ENCODE results near the gene PEX19.

DNA sequence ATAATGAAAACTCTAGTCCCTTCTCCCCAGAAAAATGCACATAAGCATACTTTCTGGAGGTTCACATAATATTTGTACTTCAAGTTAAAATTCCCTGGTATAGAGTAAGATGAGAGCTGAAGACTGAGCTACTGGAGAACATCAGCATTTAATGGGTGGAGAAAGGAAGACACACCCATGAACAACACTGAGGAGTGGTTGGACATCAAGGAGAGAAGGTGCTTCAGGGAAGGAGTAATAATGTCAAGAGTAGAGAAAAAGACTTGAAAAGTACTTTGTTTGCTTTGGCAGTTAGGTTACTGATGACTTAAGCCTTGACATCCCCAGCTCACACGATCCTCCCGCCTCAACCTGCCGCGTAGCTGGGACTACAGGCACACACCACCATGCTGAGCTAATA, 57.9 kb downstream of the PEX19 start:
- TF ChIP-seq CREB1 (IDR thresholded peaks at IDR 0.05; ENCODE audit: low read depth): no peak
- no peak for TF ChIP-seq EP300 (IDR thresholded peaks at IDR 0.05; ENCODE audit: borderline replicate concordance)
- TF ChIP-seq, protein P1, sequence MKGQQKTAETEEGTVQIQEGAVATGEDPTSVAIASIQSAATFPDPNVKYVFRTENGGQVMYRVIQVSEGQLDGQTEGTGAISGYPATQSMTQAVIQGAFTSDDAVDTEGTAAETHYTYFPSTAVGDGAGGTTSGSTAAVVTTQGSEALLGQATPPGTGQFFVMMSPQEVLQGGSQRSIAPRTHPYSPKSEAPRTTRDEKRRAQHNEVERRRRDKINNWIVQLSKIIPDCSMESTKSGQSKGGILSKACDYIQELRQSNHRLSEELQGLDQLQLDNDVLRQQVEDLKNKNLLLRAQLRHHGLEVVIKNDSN (IDR thresholded peaks at IDR 0.05): no peak
- TF ChIP-seq, protein P2, sequence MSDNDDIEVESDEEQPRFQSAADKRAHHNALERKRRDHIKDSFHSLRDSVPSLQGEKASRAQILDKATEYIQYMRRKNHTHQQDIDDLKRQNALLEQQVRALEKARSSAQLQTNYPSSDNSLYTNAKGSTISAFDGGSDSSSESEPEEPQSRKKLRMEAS (IDR thresholded peaks at IDR 0.05): no peak
- no peak for TF ChIP-seq RAD21 (IDR thresholded peaks at IDR 0.05; ENCODE audit: low read depth)
- no peak for TF ChIP-seq TAF1 (IDR thresholded peaks at IDR 0.05; ENCODE audit: low read depth)
